OCI-LY1 (cell line): Measurements from ENCODE around the gene MUC20.
"Not testable (repeated sequence)": the region's sequence is repeated elsewhere in the genome, so short reads cannot be mapped to it uniquely, and the experiment has no call there.

Experiments used
- H2AFZ ChIP-seq: fragments of 200-600 bp; sonication (generic), shearing (Covaris generic); 2 replicates; pipeline ENCODE4 v1.6.0; 2014; ENCODE audit warnings: antibody characterized with exemption, mild to moderate bottlenecking, low read length
- H3F3A ChIP-seq: fragments of 200-600 bp; sonication (generic), shearing (Covaris generic); 2 replicates; pipeline ENCODE4 v1.6.0; 2014; ENCODE audit warnings: mild to moderate bottlenecking, antibody characterized with exemption, low read length, moderate library complexity; ENCODE audit not compliant: insufficient read depth
- H3K27ac ChIP-seq: fragments of 200-600 bp; sonication (generic); 2 replicates; pipeline ENCODE4 v1.5.1; 2014; ENCODE audit warnings: low read length, mixed run types, mild to moderate bottlenecking, low read depth; ENCODE audit not compliant: poor library complexity, severe bottlenecking
- H3K27me3 ChIP-seq: fragments of 200-600 bp; sonication (generic); 2 replicates; pipeline ENCODE4 v1.6.0; 2014; ENCODE audit warnings: antibody characterized with exemption, mild to moderate bottlenecking, low read length, moderate library complexity; ENCODE audit not compliant: insufficient read depth
- H3K36me3 ChIP-seq: fragments of 200-600 bp; sonication (generic); 2 replicates; pipeline ENCODE4 v1.6.1; 2014; ENCODE audit warnings: mild to moderate bottlenecking, antibody characterized with exemption, low read length, moderate library complexity, mixed read lengths; ENCODE audit not compliant: insufficient read depth
- H3K4me1 ChIP-seq: fragments of 200-600 bp; sonication (generic); 2 replicates; pipeline ENCODE4 v1.5.1; 2014; ENCODE audit warnings: mild to moderate bottlenecking, low read length, moderate library complexity; ENCODE audit not compliant: insufficient read depth, severe bottlenecking
- H3K4me2 ChIP-seq: fragments of 200-600 bp; sonication (generic), shearing (Covaris generic); 2 replicates; pipeline ENCODE4 v1.6.1; 2014; ENCODE audit warnings: low read length
- H3K4me3 ChIP-seq: fragments of 200-600 bp; sonication (generic); 2 replicates; pipeline ENCODE4 v1.5.1; 2014; ENCODE audit warnings: low read length, low read depth, mild to moderate bottlenecking, mixed read lengths; ENCODE audit not compliant: poor library complexity, severe bottlenecking
- H3K79me2 ChIP-seq: fragments of 200-600 bp; shearing (Covaris generic); 2 replicates; pipeline ENCODE4 v1.6.1; 2016; ENCODE audit warnings: mixed run types, low read length, mixed read lengths; ENCODE audit not compliant: insufficient read depth
- H3K9ac ChIP-seq: fragments of 200-600 bp; sonication (generic), shearing (Covaris generic); 2 replicates; pipeline ENCODE4 v1.6.1; 2014; ENCODE audit warnings: mild to moderate bottlenecking, low read length, mixed read lengths
- H3K9me2 ChIP-seq: fragments of 200-600 bp; sonication (generic), shearing (Covaris generic); 2 replicates; pipeline ENCODE4 v1.6.1; 2014; ENCODE audit warnings: low read depth, mild to moderate bottlenecking, low read length, mixed read lengths
- H3K9me3 ChIP-seq: fragments of 200-600 bp; shearing (Covaris generic); 2 replicates; pipeline ENCODE4 v1.6.1; 2014; ENCODE audit warnings: low read length, mixed read lengths
- H4K20me1 ChIP-seq: fragments of 200-600 bp; sonication (generic), shearing (Covaris generic); 2 replicates; pipeline ENCODE4 v1.6.0; 2016; ENCODE audit warnings: mild to moderate bottlenecking, low read length; ENCODE audit not compliant: insufficient read depth
- EZH2 ChIP-seq: fragments of 200-600 bp; sonication (generic), shearing (Covaris generic); IDR thresholded peaks from 2 replicates; pipeline ENCODE4 v1.8.0; 2017; ENCODE audit warnings: borderline replicate concordance, mixed run types, mild to moderate bottlenecking, antibody characterized with exemption, low read length, moderate library complexity, mixed read lengths
- TF ChIP-seq, protein P1 (sequence below): fragments of 200-600 bp; sonication (generic), shearing (Covaris generic); IDR thresholded peaks from 2 replicates; pipeline ENCODE4 v1.5.1; 2017; ENCODE audit warnings: mild to moderate bottlenecking, antibody characterized with exemption, low read length, moderate library complexity, mixed read lengths

Gene MUC20

DNA sequence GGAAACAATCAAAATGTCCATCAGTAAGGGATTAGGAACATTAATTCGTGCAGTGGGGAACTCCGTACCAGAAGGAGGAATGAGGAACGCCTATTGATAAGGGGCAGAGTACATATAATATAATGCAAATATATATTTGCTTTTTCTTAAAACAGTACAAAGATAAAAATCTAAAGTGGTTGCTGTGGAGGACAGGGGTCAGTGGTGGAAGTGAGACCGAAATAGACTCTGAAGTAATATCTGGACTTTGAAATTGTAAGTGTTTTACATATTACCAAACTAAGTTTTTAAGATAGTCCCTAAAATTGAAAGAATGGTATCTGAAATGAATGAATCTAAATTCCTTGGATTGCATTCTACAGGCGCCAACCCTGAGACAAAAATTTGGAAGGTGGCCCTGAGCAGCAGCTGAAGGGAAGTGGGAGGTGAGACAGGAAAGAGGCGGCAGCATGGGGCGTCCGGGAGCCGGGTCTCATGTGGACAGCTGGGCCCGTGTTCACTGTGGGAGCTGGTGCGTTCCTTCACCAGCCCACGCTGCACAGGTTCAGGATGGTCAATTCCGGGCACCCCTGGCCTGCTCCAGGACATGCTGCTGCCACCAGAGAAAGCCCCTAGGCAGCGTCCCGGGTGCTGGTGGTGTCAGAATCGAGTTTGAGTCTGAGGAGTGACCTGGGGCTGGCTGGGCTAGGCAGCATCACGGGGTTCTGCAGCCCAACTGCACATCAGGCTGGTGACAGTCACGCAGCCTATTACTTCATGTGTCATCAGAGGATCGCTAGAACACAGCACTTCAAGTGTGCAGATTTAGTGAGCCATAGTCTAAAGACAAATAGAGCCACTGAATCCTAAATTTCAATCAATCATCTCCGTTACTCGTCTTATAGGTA lies 31.4 kb upstream of the MUC20 start:
- not testable (repeated sequence) for H3K27me3 ChIP-seq, H3K4me2 ChIP-seq, H3K9me3 ChIP-seq, H3K27ac ChIP-seq, H3K79me2 ChIP-seq, H3K4me3 ChIP-seq, H3K9me2 ChIP-seq, H4K20me1 ChIP-seq, H3F3A ChIP-seq, H3K4me1 ChIP-seq, H2AFZ ChIP-seq, H3K9ac ChIP-seq
- H3K36me3 ChIP-seq, result peaks cover 40% of the 10 kb centered on the region

DNA sequence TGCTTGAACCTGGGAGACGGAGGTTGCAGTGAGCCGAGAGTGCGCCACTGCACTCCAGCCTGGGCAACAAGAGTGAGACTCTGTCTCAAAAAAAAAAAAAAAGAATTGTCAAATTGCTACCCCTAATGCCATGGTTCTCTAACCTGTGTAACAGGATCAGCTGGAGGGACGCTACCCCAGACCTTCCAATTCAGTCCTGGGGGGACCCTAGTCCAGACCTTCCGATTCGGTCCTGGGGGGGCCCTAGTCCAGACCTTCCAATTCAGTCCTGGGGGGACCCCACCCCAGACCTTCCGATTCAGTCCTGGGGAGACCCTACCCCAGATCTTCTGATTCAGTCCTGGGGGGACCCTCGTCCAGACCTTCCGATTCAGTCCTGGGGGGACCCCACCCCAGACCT lies 29.8 kb upstream of the MUC20 start:
- TF ChIP-seq, protein P1, sequence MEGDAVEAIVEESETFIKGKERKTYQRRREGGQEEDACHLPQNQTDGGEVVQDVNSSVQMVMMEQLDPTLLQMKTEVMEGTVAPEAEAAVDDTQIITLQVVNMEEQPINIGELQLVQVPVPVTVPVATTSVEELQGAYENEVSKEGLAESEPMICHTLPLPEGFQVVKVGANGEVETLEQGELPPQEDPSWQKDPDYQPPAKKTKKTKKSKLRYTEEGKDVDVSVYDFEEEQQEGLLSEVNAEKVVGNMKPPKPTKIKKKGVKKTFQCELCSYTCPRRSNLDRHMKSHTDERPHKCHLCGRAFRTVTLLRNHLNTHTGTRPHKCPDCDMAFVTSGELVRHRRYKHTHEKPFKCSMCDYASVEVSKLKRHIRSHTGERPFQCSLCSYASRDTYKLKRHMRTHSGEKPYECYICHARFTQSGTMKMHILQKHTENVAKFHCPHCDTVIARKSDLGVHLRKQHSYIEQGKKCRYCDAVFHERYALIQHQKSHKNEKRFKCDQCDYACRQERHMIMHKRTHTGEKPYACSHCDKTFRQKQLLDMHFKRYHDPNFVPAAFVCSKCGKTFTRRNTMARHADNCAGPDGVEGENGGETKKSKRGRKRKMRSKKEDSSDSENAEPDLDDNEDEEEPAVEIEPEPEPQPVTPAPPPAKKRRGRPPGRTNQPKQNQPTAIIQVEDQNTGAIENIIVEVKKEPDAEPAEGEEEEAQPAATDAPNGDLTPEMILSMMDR, result no peak
- no peak for TF ChIP-seq EZH2
- no peaks in the 10 kb centered on the region for H3K27me3 ChIP-seq
- no peaks in the 10 kb centered on the region for H3F3A ChIP-seq
- H3K9me3 ChIP-seq, result no peaks in the 10 kb centered on the region
- no peaks in the 10 kb centered on the region for H3K4me1 ChIP-seq
- no peaks in the 10 kb centered on the region for H3K79me2 ChIP-seq
- H2AFZ ChIP-seq, result no peak overlapping the region
- no peak overlapping the region for H3K4me2 ChIP-seq
- no peaks in the 10 kb centered on the region for H3K9me2 ChIP-seq
- no peaks in the 10 kb centered on the region for H4K20me1 ChIP-seq
- H3K27ac ChIP-seq, result no peak overlapping the region
- no peak overlapping the region for H3K4me3 ChIP-seq
- H3K36me3 ChIP-seq, result peaks cover 30% of the 10 kb centered on the region
- H3K9ac ChIP-seq, result no peak overlapping the region

DNA sequence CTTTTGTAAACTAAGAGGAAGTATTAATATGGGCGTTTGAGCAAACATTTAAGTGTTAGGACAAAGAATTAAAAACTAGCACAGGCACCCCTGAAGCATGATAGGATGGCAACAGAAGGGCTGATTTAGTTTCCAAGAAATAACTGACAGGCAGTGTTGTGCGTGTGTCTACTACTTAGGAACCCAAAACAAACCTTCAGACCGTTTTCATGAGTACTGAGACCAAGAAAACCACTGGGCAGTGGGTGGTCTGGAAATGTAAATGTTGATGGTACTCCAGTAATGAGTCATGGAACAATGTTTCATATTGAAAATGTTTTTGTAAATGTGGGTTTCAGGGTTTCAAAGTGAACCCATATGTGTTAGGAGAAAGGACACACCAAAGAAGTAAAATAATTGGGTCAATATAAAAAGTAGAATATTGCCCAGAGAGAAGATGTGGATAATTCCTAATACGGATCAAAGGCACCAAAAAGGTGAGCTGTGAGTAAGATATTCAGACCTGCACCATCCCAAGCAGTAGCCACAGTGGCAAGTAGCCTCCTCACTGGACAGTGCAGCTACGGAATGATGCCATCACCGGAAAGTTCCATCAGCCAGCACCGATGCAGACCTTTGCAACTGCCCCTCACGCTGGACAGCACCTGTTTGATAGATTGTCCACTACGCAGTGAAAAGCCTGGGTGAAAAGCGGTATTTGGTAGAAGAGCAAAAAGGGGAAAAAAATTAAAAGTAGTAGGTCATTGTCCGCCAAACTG lies 29.0 kb upstream of the MUC20 start:
- H3K36me3 ChIP-seq, result peaks cover 22% of the 10 kb centered on the region

DNA sequence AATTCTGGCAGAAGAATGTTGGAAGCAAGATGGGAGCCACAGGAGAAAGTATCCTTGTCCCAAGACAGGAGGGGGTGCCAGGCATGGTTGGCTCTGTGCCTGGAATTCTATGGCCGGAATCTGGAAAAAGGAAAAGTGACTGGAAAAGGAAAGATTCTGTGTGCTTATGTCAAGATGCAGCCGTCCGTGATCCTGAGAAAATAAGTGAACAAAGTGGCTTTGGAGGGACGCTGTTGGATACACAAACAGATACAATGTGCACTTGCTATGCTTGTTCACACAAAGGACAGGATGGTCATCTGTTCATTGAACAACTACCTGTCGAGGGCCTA lies 28.5 kb upstream of the MUC20 start:
- Histone ChIP-seq H4K20me1 (no peaks in the 10 kb centered on the region), H3K9me3 (no peaks in the 10 kb centered on the region), H3K27me3 (no peaks in the 10 kb centered on the region), H3K36me3 (peaks cover 17% of the 10 kb centered on the region; the same call in 1 of the 2 replicates), H3K4me3 (no peak overlapping the region), H3F3A (no peaks in the 10 kb centered on the region), H3K4me1 (no peaks in the 10 kb centered on the region), H2AFZ (no peak overlapping the region), H3K4me2 (no peak overlapping the region), H3K9ac (no peak overlapping the region), H3K27ac (no peak overlapping the region), H3K9me2 (no peaks in the 10 kb centered on the region), H3K79me2 (no peaks in the 10 kb centered on the region)
- no peak for TF ChIP-seq EZH2
- TF ChIP-seq, protein P1, result no peak

More for the DNA sequence above, 29.0 kb upstream of the MUC20 start:
- not testable (repeated sequence) for H2AFZ ChIP-seq, H4K20me1 ChIP-seq, H3K79me2 ChIP-seq, H3K9me3 ChIP-seq, H3K4me3 ChIP-seq, H3K9ac ChIP-seq, H3F3A ChIP-seq, H3K4me2 ChIP-seq, H3K27me3 ChIP-seq, H3K27ac ChIP-seq, H3K4me1 ChIP-seq, H3K9me2 ChIP-seq
